ENCODE measurements around the gene KRTCAP3.
"Not testable (repeated sequence)": the region's sequence is repeated elsewhere in the genome, so short reads cannot be mapped to it uniquely, and the experiment has no call there.

The KRTCAP3 gene

GRCh38 chr2:27441958-27442919 is at the start of gene KRTCAP3:
KRTCAP3 (plus strand) TSS chr2:27442381; CDS start chr2:27442413, 32 bp downstream.
- peak; percentile 28 for DNase-seq

GRCh38 chr2:27393225-27393624 is 49.0 kb upstream of the KRTCAP3 start:
- DNase-seq: no peak

GRCh38 chr2:27398962-27399361 is 43.2 kb upstream of the KRTCAP3 start:
- DNase-seq: no peak

GRCh38 chr2:27400348-27401135 is 41.6 kb upstream of the KRTCAP3 start:
- no peak for DNase-seq

- no peak for DNase-seq
These were observed 34.2 kb upstream of the KRTCAP3 start for GRCh38 chr2:27407798-27408491.

GRCh38 chr2:27408601-27409320 is 33.4 kb upstream of the KRTCAP3 start:
- peak; percentile 24 for DNase-seq

- DNase-seq: peak; percentile 95
These were observed 32.7 kb upstream of the KRTCAP3 start, which contains the start of gene PPM1G for GRCh38 chr2:27409321-27410073. PPM1G (minus strand) TSS chr2:27409591; CDS start chr2:27409422, 169 bp downstream.

- no peak for DNase-seq
These were observed 29.6 kb upstream of the KRTCAP3 start for GRCh38 chr2:27412419-27413152.

GRCh38 chr2:27416151-27416550 is 26.0 kb upstream of the KRTCAP3 start:
- no peak for DNase-seq

GRCh38 chr2:27420996-27421395 is 21.2 kb upstream of the KRTCAP3 start:
- DNase-seq: no peak

GRCh38 chr2:27421660-27422250 is 20.4 kb upstream of the KRTCAP3 start:
- no peak for DNase-seq

GRCh38 chr2:27422958-27423357 is 19.2 kb upstream of the KRTCAP3 start:
- DNase-seq: no peak

GRCh38 chr2:27425039-27425438 is 17.1 kb upstream of the KRTCAP3 start:
- DNase-seq: not testable (repeated sequence)

- no peak for DNase-seq
These were observed 14.3 kb upstream of the KRTCAP3 start for GRCh38 chr2:27427863-27428212.

GRCh38 chr2:27428213-27428977 is 13.8 kb upstream of the KRTCAP3 start, which contains the start of gene NRBP1:
NRBP1 (plus strand) TSS chr2:27428631; CDS start chr2:27433274, 4,643 bp downstream.
- peak; percentile 90 for DNase-seq

- DNase-seq: peak; percentile 68
These were observed 13.1 kb upstream of the KRTCAP3 start for GRCh38 chr2:27428978-27429541.

GRCh38 chr2:27431395-27431794 is 10.8 kb upstream of the KRTCAP3 start:
- DNase-seq: peak; percentile 3

GRCh38 chr2:27435628-27436027 is 6.6 kb upstream of the KRTCAP3 start:
- DNase-seq: no peak

Measured in stimulated activated naive CD4-positive, alpha-beta T cell treated with Interleukin-2 at 50 U/mL for 16 hours (primary cell).